PC-3 (cell line): Measurements from ENCODE around the gene MID1. TPM values are rescaled to one million over a fixed set of nuclear protein-coding genes. Genes with fewer than 3 reads are reported as not detected.

ENCODE experiments used
- ATAC-seq: fragments of 200-7000 bp; cut with Tn5 transposase; 2 replicates; pipeline ENCODE4 v1.9.1; 2020; ENCODE audit warnings: mild to moderate bottlenecking, moderate library complexity
- BruUV-seq: library from RNA; stranded (reverse); fragments of 400-500 nt; replicated peaks from 2 replicates; lab custom pipeline; 2021; lab: Mats Ljungman, UMichigan
- CTCF ChIA-PET: fragments of 300-600 bp; sonication (Branson Sonifier 250); formaldehyde crosslinking; loops from one replicate; lab custom pipeline; 2022; ENCODE audit warnings: antibody characterized with exemption; lab: Charles Lee
- POLR2A ChIA-PET: fragments of 300-600 bp; sonication (Branson Sonifier 250); formaldehyde crosslinking; loops from one replicate; lab custom pipeline; 2022; ENCODE audit warnings: antibody characterized with exemption; ENCODE audit not compliant: unreplicated experiment; lab: Charles Lee
- DNase-seq: peaks from one replicate; pipeline ENCODE4 v3.0.0-alpha.2; 2015
- H2AFZ ChIP-seq: fragments of 300-600 bp; sonication (generic); 2 replicates; pipeline ENCODE4 v1.6.0; 2016; ENCODE audit warnings: antibody characterized with exemption, low read length
- H3F3A ChIP-seq: fragments of 300-600 bp; sonication (generic); one replicate; pipeline ENCODE4 v1.6.0; 2017; ENCODE audit warnings: antibody characterized with exemption, low read length, control low read depth, mild to moderate bottlenecking; ENCODE audit not compliant: unreplicated experiment
- H3K27ac ChIP-seq: fragments of 300-600 bp; sonication (generic); 2 replicates; pipeline ENCODE4 v1.5.1; 2016; ENCODE audit warnings: mild to moderate bottlenecking, low read length
- H3K27me3 ChIP-seq: fragments of 300-600 bp; sonication (generic); 2 replicates; pipeline ENCODE4 v1.6.1; 2016; ENCODE audit warnings: low read length, mixed read lengths
- H3K36me3 ChIP-seq: fragments of 300-600 bp; sonication (generic); 2 replicates; pipeline ENCODE4 v1.6.1; 2016; ENCODE audit warnings: low read depth, mixed run types, low read length, mixed read lengths
- H3K4me1 ChIP-seq: fragments of 300-600 bp; sonication (generic); 2 replicates; pipeline ENCODE4 v1.5.1; 2016; ENCODE audit warnings: low read length; ENCODE audit not compliant: insufficient read depth
- H3K4me2 ChIP-seq: fragments of 300-600 bp; sonication (generic); 2 replicates; pipeline ENCODE4 v1.6.0; 2016; ENCODE audit warnings: low read length
- H3K4me3 ChIP-seq: fragments of 300-600 bp; sonication (generic); 2 replicates; pipeline ENCODE4 v1.5.1; 2016; ENCODE audit warnings: mild to moderate bottlenecking, low read length, mixed read lengths
- H3K79me2 ChIP-seq: fragments of 300-600 bp; sonication (generic); 2 replicates; pipeline ENCODE4 v1.6.1; 2017; ENCODE audit warnings: low read length, mixed read lengths
- H3K9ac ChIP-seq: fragments of 300-600 bp; sonication (generic); 2 replicates; pipeline ENCODE4 v1.6.0; 2016; ENCODE audit warnings: mild to moderate bottlenecking, low read length
- H3K9me2 ChIP-seq: fragments of 300-600 bp; sonication (generic); replicated peaks from 2 replicates; pipeline ENCODE4 v1.6.1; 2016; ENCODE audit warnings: mixed run types, low read length, mixed read lengths
- H3K9me3 ChIP-seq: fragments of 300-600 bp; sonication (generic); 2 replicates; pipeline ENCODE4 v1.6.1; 2016; ENCODE audit warnings: low read length, mixed read lengths
- H4K20me1 ChIP-seq: fragments of 300-600 bp; sonication (generic); 2 replicates; pipeline ENCODE4 v1.6.1; 2016; ENCODE audit warnings: low read length, mixed read lengths
- CTCF ChIP-seq: fragments of 300-600 bp; sonication (generic); conservative IDR thresholded peaks from 2 replicates; pipeline ENCODE4 v1.5.1; 2017; ENCODE audit warnings: antibody characterized with exemption, low read depth, mild to moderate bottlenecking, low read length
- EZH2 ChIP-seq: fragments of 300-600 bp; sonication (generic); IDR thresholded peaks from one replicate; pipeline ENCODE4 v1.6.1; 2017; ENCODE audit warnings: antibody characterized with exemption, mild to moderate bottlenecking, low read length; ENCODE audit not compliant: unreplicated experiment
- EZH2phosphoT487 ChIP-seq: fragments of 300-600 bp; sonication (generic); IDR thresholded peaks from 2 replicates; pipeline ENCODE4 v1.6.1; 2018; ENCODE audit warnings: mild to moderate bottlenecking, antibody characterized with exemption, low read length, borderline replicate concordance
- intact Hi-C: fragments of 100-400 bp; cut with micrococcal nuclease; formaldehyde crosslinking; loops from 2 replicates; pipeline ENCODE4 v1.9.0; 2023
- total RNA-seq: library from RNA; depleted of rRNA; stranded (reverse); fragments of >200 nt; gene quantifications from 2 replicates; pipeline ENCODE4 v1.2.3, GENCODE V29; 2014

MID1 gene
- total RNA-seq, 1 experiment from 2014 or later = 21.9 TPM

DNA sequence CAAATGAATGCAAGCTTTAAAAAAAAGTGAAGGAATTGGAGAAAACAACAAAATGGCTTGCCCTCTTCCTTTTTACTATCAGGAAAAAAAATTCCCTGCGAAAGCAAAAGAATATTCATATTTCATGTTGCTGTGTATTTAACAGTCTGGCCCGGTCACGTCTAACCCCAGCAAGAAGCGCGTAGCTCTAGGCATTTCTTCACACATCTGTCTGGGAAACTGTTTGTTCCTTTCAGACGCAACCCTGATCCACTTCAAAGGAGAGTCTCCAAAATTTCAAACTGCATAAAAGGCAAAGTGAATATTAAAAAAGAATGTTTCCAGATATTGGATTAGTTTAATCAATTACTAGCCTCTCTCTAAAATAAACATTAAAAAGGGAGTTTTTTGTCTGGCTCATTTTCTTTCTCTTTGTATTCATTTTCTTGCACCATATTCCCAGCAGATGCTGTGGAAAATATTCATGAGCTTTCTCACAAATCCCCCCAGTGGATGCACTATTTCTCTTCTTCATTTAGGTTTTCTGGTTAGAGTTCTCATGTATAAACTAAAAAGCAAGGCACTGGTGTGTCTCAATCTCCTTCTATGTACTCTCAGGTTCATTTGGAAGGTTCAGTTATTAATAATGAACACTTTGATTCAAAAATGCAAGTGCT, 145.3 kb downstream of the MID1 start:
- Histone ChIP-seq H3K27ac (no peak overlapping the region), H3K9me2 (no peaks in the 10 kb centered on the region), H4K20me1 (no peaks in the 10 kb centered on the region), H2AFZ (no peak overlapping the region), H3K4me3 (no peak overlapping the region), H3K36me3 (peaks cover 15% of the 10 kb centered on the region), H3K9ac (no peak overlapping the region), H3K9me3 (no peaks in the 10 kb centered on the region), H3K4me2 (no peak overlapping the region), H3K27me3 (no peaks in the 10 kb centered on the region), H3F3A (no peaks in the 10 kb centered on the region), H3K4me1 (peaks cover 9% of the 10 kb centered on the region), H3K79me2 (no peaks in the 10 kb centered on the region)
- intact Hi-C loops = no loop called here
- ATAC-seq (no peak), DNase-seq (no peak)
- BruUV-seq = no TSS peak
- TF ChIP-seq EZH2 (no peak), CTCF (no peak), EZH2phosphoT487 (no peak)
- ChIA-PET POLR2A (interaction anchor here (0.7 kb wide), 1 partner anchor 263 kb away, joined by 7 read pairs; no protein-coding TSS in a partner anchor), CTCF (no interaction called here)

DNA sequence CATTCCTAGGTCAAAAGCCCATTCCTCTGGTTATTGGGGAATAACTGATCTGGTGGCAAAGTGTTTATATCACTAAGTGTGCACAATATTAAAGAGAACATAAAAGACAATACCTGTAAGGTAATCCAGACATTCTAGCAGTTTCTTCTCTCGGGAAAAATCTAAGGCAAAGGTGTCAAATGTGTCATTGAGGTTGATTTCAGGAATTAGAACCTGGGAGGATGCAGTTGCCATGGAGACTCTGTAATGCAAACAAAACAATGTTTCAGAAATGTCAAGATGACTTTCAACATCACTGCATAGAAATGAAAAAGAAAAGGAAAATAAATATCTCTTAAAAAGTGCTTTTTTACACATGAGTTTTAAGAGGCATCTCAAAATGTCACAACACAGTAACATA, 145.9 kb downstream of the MID1 start:
- H3K9ac ChIP-seq = no peak overlapping the region
- ChIA-PET CTCF (no interaction called here), POLR2A (no interaction called here)
- no peaks in the 10 kb centered on the region for H3K27me3 ChIP-seq
- H3K4me3 ChIP-seq = no peak overlapping the region
- no peak overlapping the region for H2AFZ ChIP-seq
- no peaks in the 10 kb centered on the region for H3K9me2 ChIP-seq
- intact Hi-C loops = no loop called here
- no peak overlapping the region for H3K4me2 ChIP-seq
- H3K4me1 ChIP-seq = peaks cover 15% of the 10 kb centered on the region
- no peaks in the 10 kb centered on the region for H4K20me1 ChIP-seq
- no peaks in the 10 kb centered on the region for H3K9me3 ChIP-seq
- H3F3A ChIP-seq = no peaks in the 10 kb centered on the region
- H3K79me2 ChIP-seq = no peaks in the 10 kb centered on the region
- H3K36me3 ChIP-seq = peaks cover 17% of the 10 kb centered on the region
- BruUV-seq = no TSS peak
- TF ChIP-seq CTCF (no peak), EZH2phosphoT487 (no peak), EZH2 (no peak)
- DNase-seq (no peak), ATAC-seq (no peak)
- H3K27ac ChIP-seq = no peak overlapping the region

GRCh38 chrX:10471418-10471817, 149.0 kb downstream of the MID1 start:
- Histone ChIP-seq H3K4me2 (no peak overlapping the region), H3K9me3 (no peaks in the 10 kb centered on the region), H3K4me3 (no peak overlapping the region), H3F3A (no peaks in the 10 kb centered on the region), H3K9me2 (no peaks in the 10 kb centered on the region), H2AFZ (no peak overlapping the region), H3K36me3 (peaks cover 32% of the 10 kb centered on the region), H3K79me2 (no peaks in the 10 kb centered on the region), H3K27ac (no peak overlapping the region), H3K27me3 (no peaks in the 10 kb centered on the region), H3K4me1 (peaks cover 15% of the 10 kb centered on the region), H3K9ac (no peak overlapping the region), H4K20me1 (no peaks in the 10 kb centered on the region)
- intact Hi-C loops = no loop called here
- TF ChIP-seq CTCF = no peak
- no peak for TF ChIP-seq EZH2phosphoT487
- TF ChIP-seq EZH2 = no peak
- ChIA-PET POLR2A (no interaction called here), CTCF (interaction anchor here (0.7 kb wide), 1 partner anchor 978 kb away, joined by 3 read pairs; no protein-coding TSS in a partner anchor)
- ATAC-seq (no peak), DNase-seq (no peak)
- BruUV-seq = no TSS peak
